HG02763 (cell line): Measurements from ENCODE around the gene GLI1.
"Not testable (repeated sequence)": the region's sequence is repeated elsewhere in the genome, so short reads cannot be mapped to it uniquely, and the experiment has no call there.

Experiments
- ATAC-seq: cut with Tn5 transposase; IDR thresholded peaks from one replicate; pipeline ENCODE4 v1.9.1; 2021; ENCODE audit warnings: mild to moderate bottlenecking, moderate library complexity; ENCODE audit not compliant: unreplicated experiment

Gene GLI1

GRCh38 chr12:57496822-57497221, 37.2 kb downstream of the GLI1 start:
- no peak for ATAC-seq

DNA sequence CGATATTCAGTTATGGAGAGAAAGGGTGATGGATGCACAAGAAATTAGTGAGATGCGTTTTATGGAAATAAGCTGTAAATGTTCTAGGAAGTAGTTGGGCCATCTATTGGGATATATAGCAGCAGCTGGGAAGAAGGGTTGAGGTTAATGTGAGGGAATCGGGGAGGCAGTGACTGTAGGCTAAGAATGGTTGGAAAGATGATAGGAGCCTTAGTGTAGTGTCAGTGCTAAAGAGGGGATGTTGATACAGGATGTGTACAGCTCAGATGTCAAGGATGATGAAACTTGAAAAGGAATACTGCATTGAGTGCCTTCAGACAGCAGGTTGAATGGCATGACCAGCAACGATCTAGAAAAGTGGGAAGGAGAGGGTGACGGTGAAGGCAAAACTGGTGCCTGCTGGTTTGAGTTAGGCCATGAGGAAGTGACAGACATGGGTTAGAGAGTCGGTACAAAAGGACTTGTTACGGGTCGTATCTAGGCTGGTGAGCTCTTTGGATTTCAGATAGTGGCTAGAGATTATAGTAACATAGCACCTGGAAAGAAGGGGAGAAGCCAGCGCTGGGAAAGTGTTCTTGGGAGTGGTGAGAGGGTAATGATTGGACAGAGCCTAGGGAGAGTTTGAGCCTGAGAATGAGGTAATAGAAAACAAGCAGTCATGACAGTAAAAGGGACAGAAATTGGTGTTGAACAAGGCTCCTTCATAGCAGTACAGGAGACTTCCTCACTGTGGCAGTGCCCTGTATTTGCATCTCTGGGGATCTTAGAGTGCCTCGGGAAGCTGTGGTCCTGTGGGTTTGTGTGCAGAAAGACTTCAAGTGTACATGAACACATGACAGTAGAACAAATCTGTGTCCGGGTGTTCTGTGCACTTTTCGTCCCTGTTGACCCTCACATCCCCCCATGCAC, 37.9 kb downstream of the GLI1 start:
- ATAC-seq, result no peak

DNA sequence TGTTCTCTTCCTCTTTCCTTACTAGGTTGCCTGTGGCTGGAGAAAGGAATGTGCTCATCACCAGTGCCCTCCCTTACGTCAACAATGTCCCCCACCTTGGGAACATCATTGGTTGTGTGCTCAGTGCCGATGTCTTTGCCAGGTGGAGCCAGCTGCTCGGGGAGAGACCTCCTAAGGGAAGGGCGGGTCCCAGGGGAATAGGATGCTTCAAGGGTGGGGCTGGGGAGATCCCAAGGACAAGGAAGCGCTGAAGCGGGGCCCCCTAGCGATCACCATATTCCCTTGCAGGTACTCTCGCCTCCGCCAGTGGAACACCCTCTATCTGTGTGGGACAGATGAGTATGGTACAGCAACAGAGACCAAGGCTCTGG, 38.5 kb downstream of the GLI1 start:
- no peak for ATAC-seq

GRCh38 chr12:57498571-57498970, 39.0 kb downstream of the GLI1 start:
- no peak for ATAC-seq

GRCh38 chr12:57500213-57500612, 40.6 kb downstream of the GLI1 start:
- no peak for ATAC-seq

DNA sequence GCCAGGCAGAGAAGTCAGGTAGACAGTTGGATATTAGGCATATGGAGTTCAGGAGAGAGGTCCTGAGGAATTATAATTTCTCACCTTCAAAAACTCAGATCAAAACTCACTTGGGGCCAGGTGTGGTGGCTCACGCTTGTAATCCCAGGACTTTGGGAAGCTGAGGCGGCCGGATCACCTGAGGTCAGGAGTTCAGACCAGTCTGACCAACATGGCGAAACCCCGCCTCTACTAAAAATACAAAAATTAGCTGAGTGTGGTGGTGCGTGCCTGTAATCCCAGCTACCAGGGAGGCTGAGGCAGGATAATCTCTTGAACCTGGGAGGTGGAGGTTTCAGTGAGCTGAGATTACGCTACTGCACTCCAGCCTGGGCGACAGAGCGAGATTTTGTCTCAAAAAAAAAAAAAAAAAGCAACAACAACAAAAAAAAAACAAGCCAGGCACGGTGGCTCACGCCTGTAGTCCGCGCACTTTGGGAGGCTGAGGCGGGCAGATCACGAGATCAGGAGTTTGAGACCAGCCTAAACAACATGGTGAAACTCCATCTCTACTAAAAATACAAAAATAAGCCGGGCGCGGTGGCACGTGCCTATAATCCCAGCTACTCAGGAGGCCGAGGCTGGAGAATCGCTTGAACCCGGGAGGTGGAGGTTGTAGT, 42.9 kb downstream of the GLI1 start:
- not testable (repeated sequence) for ATAC-seq

- not testable (repeated sequence) for ATAC-seq
Measured at GRCh38 chr12:57506541-57506940, 47.0 kb downstream of the GLI1 start.

GRCh38 chr12:57507796-57508195, 48.2 kb downstream of the GLI1 start:
- not testable (repeated sequence) for ATAC-seq

- no peak for ATAC-seq
Measured at GRCh38 chr12:57511161-57511560, 51.6 kb downstream of the GLI1 start.

DNA sequence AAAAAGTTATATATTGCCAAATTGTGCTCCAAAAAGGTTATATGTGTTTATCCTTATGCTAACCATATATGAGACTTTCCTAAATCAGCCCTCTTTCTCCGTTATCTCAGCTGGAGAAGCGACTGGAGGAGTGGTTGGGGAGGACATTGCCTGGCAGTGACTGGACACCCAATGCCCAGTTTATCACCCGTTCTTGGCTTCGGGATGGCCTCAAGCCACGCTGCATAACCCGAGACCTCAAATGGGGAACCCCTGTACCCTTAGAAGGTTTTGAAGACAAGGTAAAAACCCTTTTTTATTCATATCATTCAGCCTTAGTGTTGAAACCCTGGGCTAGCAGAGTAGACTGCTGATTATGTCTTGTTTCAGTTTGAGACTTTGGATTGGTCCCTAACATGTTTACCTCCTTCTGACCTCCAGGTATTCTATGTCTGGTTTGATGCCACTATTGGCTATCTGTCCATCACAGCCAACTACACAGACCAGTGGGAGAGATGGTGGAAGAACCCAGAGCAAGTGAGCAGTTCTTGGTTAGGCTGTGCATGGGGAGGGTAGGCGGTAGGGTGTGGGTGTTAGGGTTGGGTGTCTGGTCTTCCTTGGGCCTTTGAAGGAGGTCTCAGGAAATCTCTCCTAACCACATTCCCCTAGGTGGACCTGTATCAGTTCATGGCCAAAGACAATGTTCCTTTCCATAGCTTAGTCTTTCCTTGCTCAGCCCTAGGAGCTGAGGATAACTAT, 52.2 kb downstream of the GLI1 start:
- no peak for ATAC-seq

DNA sequence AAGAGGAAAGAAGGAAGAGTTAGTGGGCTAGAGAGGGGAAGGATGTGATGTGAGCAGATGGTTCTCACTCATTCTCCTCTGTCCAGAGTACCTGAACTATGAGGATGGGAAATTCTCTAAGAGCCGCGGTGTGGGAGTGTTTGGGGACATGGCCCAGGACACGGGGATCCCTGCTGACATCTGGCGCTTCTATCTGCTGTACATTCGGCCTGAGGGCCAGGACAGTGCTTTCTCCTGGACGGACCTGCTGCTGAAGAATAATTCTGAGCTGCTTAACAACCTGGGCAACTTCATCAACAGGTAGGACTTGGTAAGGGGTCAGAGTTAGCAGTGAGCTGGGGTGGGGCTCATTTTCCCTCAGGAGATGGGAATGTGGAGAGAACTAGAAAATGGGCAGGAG, 53.1 kb downstream of the GLI1 start:
- ATAC-seq, result no peak

DNA sequence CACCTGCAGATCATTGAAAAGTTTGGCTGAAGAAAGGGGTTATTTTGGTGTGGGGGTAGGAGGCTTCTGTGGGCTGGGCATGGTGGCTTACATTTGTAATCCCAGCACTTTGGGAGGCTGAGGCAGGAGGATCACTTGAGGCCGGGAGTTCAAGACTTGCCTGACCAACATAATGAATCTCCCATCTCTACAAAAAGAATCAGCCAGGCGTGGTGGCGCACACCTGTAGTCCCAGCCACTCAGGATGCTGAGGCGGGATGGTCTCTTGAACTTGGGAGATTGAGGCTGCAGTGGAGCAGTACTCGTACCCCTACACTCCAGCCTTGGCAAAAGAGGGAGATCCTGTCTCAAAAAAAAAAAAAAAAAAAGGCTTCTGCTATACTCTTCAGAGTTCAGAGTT, 53.7 kb downstream of the GLI1 start:
- no peak for ATAC-seq

GRCh38 chr12:57513677-57514076, 54.1 kb downstream of the GLI1 start:
- not testable (repeated sequence) for ATAC-seq

DNA sequence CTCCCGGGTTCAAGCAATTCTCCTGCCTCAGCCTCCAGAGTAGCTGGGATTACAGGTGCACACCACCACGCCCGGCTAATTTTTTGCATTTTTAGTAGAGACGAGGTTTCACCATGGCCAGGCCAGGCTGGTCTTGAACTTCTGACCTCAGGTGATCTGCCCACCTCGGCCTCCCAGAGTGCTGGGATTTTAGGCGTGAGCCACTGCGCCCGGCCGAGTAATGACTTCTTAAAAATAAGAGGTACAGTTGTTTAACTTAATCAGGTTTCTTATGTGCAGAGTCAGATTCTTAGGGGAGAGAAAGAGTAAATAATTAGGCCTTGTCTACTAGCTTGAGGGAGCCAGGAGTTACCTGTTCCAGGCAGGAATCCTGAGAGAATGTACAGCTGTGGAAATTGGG, 54.7 kb downstream of the GLI1 start:
- not testable (repeated sequence) for ATAC-seq

GRCh38 chr12:57514720-57515407, 55.3 kb downstream of the GLI1 start:
- ATAC-seq, result no peak

DNA sequence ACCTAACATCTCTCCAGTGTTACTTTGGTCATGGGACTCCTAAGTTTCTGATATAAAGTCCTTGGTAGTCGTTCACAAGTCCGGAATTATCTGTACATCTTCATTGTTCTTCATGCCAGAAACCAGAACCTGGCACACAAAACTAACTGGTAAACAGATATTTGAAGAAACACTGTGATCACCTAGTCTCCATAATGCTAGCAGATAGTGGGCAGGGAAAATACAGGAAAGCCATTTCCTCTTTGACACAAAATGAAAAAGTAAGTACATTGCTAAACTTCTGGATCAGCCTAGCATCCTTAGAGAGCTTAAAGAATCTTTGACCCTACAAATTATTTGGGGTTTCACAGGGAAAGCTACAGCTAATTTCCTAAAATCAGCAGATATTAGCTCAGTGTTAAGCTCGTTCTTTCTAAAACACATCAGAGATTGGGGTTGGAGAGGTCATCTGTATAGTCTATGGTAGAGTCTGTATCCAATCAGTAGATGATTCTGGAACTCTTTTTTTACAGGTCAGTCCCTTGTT, 55.9 kb downstream of the GLI1 start:
- no peak for ATAC-seq

GRCh38 chr12:57515934-57516541, 56.5 kb downstream of the GLI1 start:
- ATAC-seq, result no peak

- ATAC-seq, result no peak
Measured at GRCh38 chr12:57516617-57517153, 57.1 kb downstream of the GLI1 start.

DNA sequence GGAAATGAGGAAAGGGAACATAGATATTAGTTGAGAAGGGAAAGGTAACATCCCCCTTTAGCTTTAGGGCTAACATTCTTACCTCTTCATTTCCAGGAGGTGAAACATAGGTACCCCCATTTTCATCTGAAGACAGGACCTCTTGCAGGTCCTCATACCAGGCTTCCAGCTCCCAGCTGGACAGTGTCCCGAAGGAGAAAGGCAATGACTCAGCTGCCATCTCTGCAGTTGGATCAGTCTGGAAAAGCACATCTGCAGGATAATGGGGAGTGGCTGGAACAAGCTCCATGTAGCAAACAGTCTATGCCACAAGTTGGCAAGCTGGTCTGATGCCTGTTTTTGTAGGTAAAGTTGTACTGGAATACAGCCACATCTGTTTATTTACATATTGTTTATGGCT, 57.6 kb downstream of the GLI1 start:
- no peak for ATAC-seq

DNA sequence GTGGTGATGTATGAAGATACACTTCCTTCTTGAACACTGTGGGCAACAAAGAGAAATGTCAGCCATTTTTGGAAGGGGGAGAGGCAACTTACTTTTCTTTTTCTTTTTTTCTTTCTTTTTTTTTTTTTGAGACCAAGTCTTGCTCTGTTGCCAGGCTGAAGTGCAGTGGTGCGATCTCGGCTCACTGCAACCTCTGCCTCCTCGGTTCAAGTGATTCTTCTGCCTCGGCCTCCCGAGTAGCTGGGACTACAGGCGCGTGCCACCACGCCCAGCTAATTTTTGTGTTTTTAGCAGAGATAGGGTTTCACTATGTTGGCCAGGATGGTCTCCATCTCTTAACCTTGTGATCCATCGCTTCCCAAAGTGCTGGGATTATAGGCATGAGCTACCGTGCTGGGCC, 58.1 kb downstream of the GLI1 start:
- not testable (repeated sequence) for ATAC-seq
